Measurements from ENCODE around the gene FAM210B. TPM values are rescaled to one million over a fixed set of nuclear protein-coding genes. Genes with fewer than 3 reads are reported as not detected.

The FAM210B gene
- total and polyA plus RNA-seq, 2 of the 8 experiments (the other 6 are each of a cell fraction or from before 2014, with no cell fraction given) = 9.4 to 15.0 TPM

GRCh38 chr20:56412949-56413348 lies 54.2 kb downstream of the FAM210B start:
- 94% methylated on average over 2 of the region's 3 CpGs; no CpG with 5 or more reads in 1 of the 2 experiments for WGBS, 2 experiments (ENCODE audit: extremely low coverage in 1 of 2, insufficient coverage in 1 of 2, insufficient read length in 1 of 2, insufficient replicate concordance in 2 of 2, low coverage in 1 of 2, low lambda C conversion rate in 2 of 2, missing lambda C conversion rate in 1 of 2)
- no peak overlapping the region for H3K56ac ChIP-seq (replicated peaks; ENCODE audit: insufficient read length, low read depth, low read length)
- ChIA-PET POLR2A (ENCODE audit: partially characterized antibody) (interaction anchor here (1.1 kb wide), 1 partner anchor 19 kb away, joined by 3 read pairs; no protein-coding TSS in a partner anchor), CTCF (ENCODE audit: partially characterized antibody) (interaction anchor here (0.6 to 1.5 kb wide), 4 partner anchors 12 to 253 kb away, joined by 3 to 4 read pairs (median 4); no protein-coding TSS in a partner anchor)
- no peak overlapping the region for H3K23ac ChIP-seq (ENCODE audit: insufficient read length)
- no peak overlapping the region for H3K4ac ChIP-seq (replicated peaks; ENCODE audit: insufficient read length, low read depth, low read length)
- no peak overlapping the region for H3K14ac ChIP-seq (ENCODE audit: insufficient read length)
- no peak overlapping the region for H3K9ac ChIP-seq (replicated peaks in 1 of 4; ENCODE audit: extremely low read depth in 1 of 4, low read depth in 3 of 4, low read length in 3 of 4)
- H3K27me3 ChIP-seq (replicated peaks in 1 of 4; ENCODE audit: control insufficient read depth in 3 of 4, extremely low read depth in 1 of 4, insufficient read depth in 3 of 4, low read length in 3 of 4) = no peaks in the 10 kb centered on the region
- H3K79me1 ChIP-seq (ENCODE audit: low read depth, low read length) = no peaks in the 10 kb centered on the region
- H4K8ac ChIP-seq (ENCODE audit: extremely low read depth, insufficient read depth, low read length) = no peak overlapping the region
- TF ChIP-seq CEBPB (IDR thresholded peaks at IDR 0.05; ENCODE audit: low read depth, low read length) = no peak
- no peak for TF ChIP-seq SRF (IDR thresholded peaks at IDR 0.05; ENCODE audit: low read depth, low read length)
- TF ChIP-seq SIX5 (IDR thresholded peaks at IDR 0.05; ENCODE audit: low read depth, low read length) = no peak
- no peak for TF ChIP-seq ZNF274 (IDR thresholded peaks at IDR 0.05; ENCODE audit: borderline replicate concordance, extremely low read depth, low read length)
- no peak for TF ChIP-seq MAX (IDR thresholded peaks at IDR 0.05)
- no peak for TF ChIP-seq RXRA (IDR thresholded peaks at IDR 0.05; ENCODE audit: insufficient read depth, low read depth, low read length)
- no peak for TF ChIP-seq BRCA1 (IDR thresholded peaks at IDR 0.05; ENCODE audit: low read depth, low read length)
- TF ChIP-seq FOSL1 (IDR thresholded peaks at IDR 0.05; ENCODE audit: insufficient read depth, low read depth, low read length) = no peak
- no peak for TF ChIP-seq CBX5 (IDR thresholded peaks at IDR 0.05; ENCODE audit: low read depth, low read length)
- TF ChIP-seq POLR2AphosphoS5 (IDR thresholded peaks at IDR 0.05; ENCODE audit: low read depth, low read length) = no peak
- no peak for TF ChIP-seq NRF1 (IDR thresholded peaks at IDR 0.05; ENCODE audit: low read depth, low read length)
- no peak for TF ChIP-seq E2F6 (IDR thresholded peaks at IDR 0.05)
- no peak for TF ChIP-seq EZH2 (IDR thresholded peaks at IDR 0.05; ENCODE audit: low read depth, low read length, severe bottlenecking)
- H2BK15ac ChIP-seq (ENCODE audit: low read length) = no peak overlapping the region
- H4K5ac ChIP-seq (ENCODE audit: insufficient read length, low read depth, low read length) = no peak overlapping the region
- H3K9me3 ChIP-seq (ENCODE audit: insufficient read depth in 2 of 2, low read depth in 1 of 2, low read length in 1 of 2) = no peaks in the 10 kb centered on the region
- no peak for DNase-seq (ENCODE audit: low read depth in 1 of 2, low spot score in 2 of 2)
- no peaks in the 10 kb centered on the region for H3K4me1 ChIP-seq (replicated peaks in 1 of 4; ENCODE audit: control insufficient read depth in 3 of 4, insufficient read depth in 4 of 4, low read length in 3 of 4)
- no peak overlapping the region for H2BK120ac ChIP-seq (replicated peaks; ENCODE audit: low read depth, low read length)
- FAIRE-seq = no peak
- H3K4me2 ChIP-seq (ENCODE audit: insufficient read depth in 1 of 2, low read depth in 2 of 2, low read length in 2 of 2) = no peak overlapping the region
- H3K23me2 ChIP-seq (ENCODE audit: low read depth, low read length) = no peaks in the 10 kb centered on the region
- no peak overlapping the region for H2BK12ac ChIP-seq (ENCODE audit: low read depth, low read length)
- H2AK5ac ChIP-seq (ENCODE audit: low read depth, low read length) = no peak overlapping the region
- H3K27ac ChIP-seq (ENCODE audit: low read depth, low read length) = no peak overlapping the region
- H2BK20ac ChIP-seq (ENCODE audit: low read length) = no peak overlapping the region
- H3K36me3 ChIP-seq (ENCODE audit: control insufficient read depth in 2 of 4, insufficient read depth in 4 of 4, low read length in 3 of 4) = peaks cover 0 to 5% (median 0%) of the 10 kb centered on the region in 4 experiments; a peak in 3 of 8 replicates
- H3K18ac ChIP-seq (ENCODE audit: extremely low read depth, low read length) = no peak overlapping the region
- H4K91ac ChIP-seq (replicated peaks; ENCODE audit: insufficient read length, low read length) = no peak overlapping the region
- no peak overlapping the region for H3K4me3 ChIP-seq (ENCODE audit: extremely low read depth in 1 of 4, insufficient read depth in 2 of 4, low read depth in 3 of 4, low read length in 4 of 4)
- H3K79me2 ChIP-seq (ENCODE audit: control insufficient read depth in 1 of 2, insufficient read depth in 2 of 2, low read length in 2 of 2) = no peaks in the 10 kb centered on the region
- no peak overlapping the region for H2AFZ ChIP-seq (ENCODE audit: low read length)
- H2BK5ac ChIP-seq (ENCODE audit: low read depth, low read length) = no peak overlapping the region
- H4K20me1 ChIP-seq (replicated peaks in 1 of 2; ENCODE audit: control insufficient read depth in 1 of 2, insufficient read depth in 2 of 2, low read length in 2 of 2) = peaks cover 0 to 4% of the 10 kb centered on the region in 2 experiments

All from H1 (cell line).